ENCODE results near the gene MACO1.
"Not testable (repeated sequence)": the region's sequence is repeated elsewhere in the genome, so short reads cannot be mapped to it uniquely, and the experiment has no call there.

MACO1 gene

GRCh38 chr1:25486602-25487001 is 55.9 kb downstream of the MACO1 start:
- no peak for DNase-seq (ENCODE audit: low read depth)

GRCh38 chr1:25487628-25488027 is 56.9 kb downstream of the MACO1 start:
- DNase-seq (ENCODE audit: low read depth) = no peak

- DNase-seq (ENCODE audit: low read depth) = no peak
These were observed 61.6 kb downstream of the MACO1 start for GRCh38 chr1:25492323-25492722.

- DNase-seq (ENCODE audit: low read depth) = no peak
These were observed 64.3 kb downstream of the MACO1 start for GRCh38 chr1:25494952-25495351.

- no peak for DNase-seq (ENCODE audit: low read depth)
These were observed 70.0 kb downstream of the MACO1 start for GRCh38 chr1:25500694-25501093.

- no peak for DNase-seq (ENCODE audit: low read depth)
These were observed 70.8 kb downstream of the MACO1 start for GRCh38 chr1:25501235-25502058.

- DNase-seq (ENCODE audit: low read depth) = no peak
These were observed 72.3 kb downstream of the MACO1 start for GRCh38 chr1:25502957-25503356.

GRCh38 chr1:25503551-25504426 is 73.1 kb downstream of the MACO1 start:
- peak; percentile 52 for DNase-seq (ENCODE audit: low read depth)

- no peak for DNase-seq (ENCODE audit: low read depth)
These were observed 74.3 kb downstream of the MACO1 start for GRCh38 chr1:25504706-25505595.

- DNase-seq (ENCODE audit: low read depth) = no peak
These were observed 75.1 kb downstream of the MACO1 start for GRCh38 chr1:25505656-25506385.

GRCh38 chr1:25506566-25507463 is 76.1 kb downstream of the MACO1 start:
- not testable (repeated sequence) for DNase-seq (ENCODE audit: low read depth)

GRCh38 chr1:25513666-25514065 is 83.0 kb downstream of the MACO1 start:
- no peak for DNase-seq (ENCODE audit: low read depth)

- DNase-seq (ENCODE audit: low read depth) = no peak
These were observed 84.3 kb downstream of the MACO1 start for GRCh38 chr1:25515033-25515432.

GRCh38 chr1:25516686-25517085 is 86.0 kb downstream of the MACO1 start:
- no peak for DNase-seq (ENCODE audit: low read depth)

GRCh38 chr1:25517476-25518394 is 87.0 kb downstream of the MACO1 start:
- no peak for DNase-seq (ENCODE audit: low read depth)

- DNase-seq (ENCODE audit: low read depth) = no peak
These were observed 88.9 kb downstream of the MACO1 start for GRCh38 chr1:25519624-25520023.

GRCh38 chr1:25520446-25521061 is 89.9 kb downstream of the MACO1 start:
- peak; percentile 64 for DNase-seq (ENCODE audit: low read depth)

GRCh38 chr1:25522031-25522655 is 91.4 kb downstream of the MACO1 start:
- no peak for DNase-seq (ENCODE audit: low read depth)
